Fibroblast of gingiva (primary cell): ENCODE data around the gene FCHSD2.
"Not testable (repeated sequence)": the region's sequence is repeated elsewhere in the genome, so short reads cannot be mapped to it uniquely, and the experiment has no call there.

Experiments
- DNase-seq: peaks from one replicate; pipeline ENCODE4 v3.0.0-alpha.2; 2011; ENCODE audit warnings: low read depth

FCHSD2 gene

DNA sequence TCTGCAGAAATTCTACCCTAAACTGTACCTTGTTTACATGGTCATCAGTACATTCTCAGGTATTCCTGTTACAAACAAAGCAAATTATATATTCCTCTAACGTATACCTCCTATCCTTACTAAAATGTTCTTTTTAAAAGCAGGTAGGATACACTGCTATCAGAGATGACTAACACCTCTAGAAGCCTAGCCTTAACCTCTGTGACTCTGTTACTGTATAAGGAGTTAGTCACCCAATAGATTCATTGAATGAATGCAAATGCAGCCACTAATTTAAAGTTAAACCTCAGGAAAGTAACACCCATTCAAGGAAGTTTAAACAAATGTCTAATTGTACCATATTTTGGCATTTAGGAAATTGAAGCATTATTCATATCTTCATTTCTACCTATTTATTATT, 82.2 kb downstream of the FCHSD2 start:
- no peak for DNase-seq

DNA sequence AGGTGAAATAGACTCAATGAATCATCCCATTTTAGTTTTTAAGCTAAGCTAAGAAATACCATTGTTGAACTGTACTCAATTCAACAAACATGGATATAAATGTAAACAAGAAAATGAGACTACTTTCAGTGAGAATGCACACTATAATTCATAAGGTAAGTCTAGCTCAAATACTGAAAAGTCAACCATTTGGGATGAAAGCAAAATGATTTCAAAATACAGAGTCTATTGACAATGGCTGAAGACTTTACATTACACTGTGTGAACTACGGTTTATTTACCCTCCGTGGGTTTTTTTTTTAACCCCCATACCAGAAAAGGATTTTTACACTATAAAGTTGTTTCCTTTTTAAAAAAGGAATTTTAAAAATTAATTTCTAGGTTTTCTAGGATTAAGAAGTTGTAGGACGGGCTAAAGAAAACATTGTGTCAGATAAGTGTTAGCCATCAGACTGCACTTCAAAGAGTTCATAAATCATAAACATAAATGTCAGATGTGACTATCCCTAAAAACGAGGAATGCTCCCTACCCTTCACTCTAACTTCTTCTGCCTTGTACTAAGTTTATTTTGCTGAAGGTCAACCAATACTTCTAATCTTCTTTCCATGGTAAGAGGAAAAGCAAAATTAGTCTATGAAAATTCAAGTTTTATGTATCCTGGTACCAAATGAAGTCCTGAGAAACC, 83.0 kb downstream of the FCHSD2 start:
- no peak for DNase-seq

DNA sequence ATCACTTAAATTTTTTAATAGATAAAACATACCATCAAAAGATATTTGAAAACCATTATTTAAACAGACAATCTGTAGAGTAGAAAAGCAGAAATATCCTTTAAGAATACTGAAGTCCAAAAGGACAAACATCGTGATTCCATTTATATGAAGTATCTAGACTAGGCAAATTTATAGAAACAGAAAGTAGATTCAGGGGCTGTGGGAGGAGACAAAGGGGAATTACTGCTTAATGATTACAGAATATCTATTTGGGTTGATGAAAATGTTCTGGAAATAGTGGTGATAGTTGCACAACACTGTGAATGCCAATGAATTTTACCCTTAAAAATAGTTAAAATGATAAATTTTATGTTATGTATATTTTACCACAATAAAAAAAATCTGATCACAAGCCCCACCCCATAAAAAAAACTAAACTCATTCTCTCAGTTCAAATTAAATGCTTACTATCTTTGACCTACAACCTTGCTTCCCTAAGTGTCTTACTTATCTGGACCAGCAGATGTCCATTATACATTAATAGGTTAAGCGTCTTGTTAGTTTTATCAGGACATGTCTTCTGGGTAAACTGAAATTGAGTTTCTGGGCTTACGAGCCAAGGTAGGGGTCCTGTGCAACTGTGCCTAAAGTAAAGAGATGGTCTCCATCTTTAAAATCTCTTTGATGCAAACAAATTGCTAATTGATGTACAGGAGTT, 86.3 kb downstream of the FCHSD2 start:
- no peak for DNase-seq

DNA sequence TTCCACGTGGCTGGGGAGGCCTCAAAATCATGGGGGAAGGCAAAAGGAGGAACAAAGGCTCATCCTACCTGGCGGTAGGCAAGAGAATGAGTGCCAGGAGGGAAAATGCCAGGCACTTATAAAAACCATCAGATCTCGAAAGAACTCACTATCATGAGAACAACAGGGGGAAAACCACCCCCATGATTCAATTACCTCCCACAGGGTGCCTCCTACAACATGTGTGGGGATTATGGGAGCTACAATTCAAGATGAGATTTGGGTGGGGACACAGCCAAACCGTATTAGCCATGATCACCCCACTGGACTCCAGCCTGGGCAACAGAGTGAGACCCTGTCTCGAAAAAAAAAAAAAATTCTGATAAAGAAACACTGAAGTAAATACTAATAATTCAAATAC, 87.1 kb downstream of the FCHSD2 start:
- no peak for DNase-seq

- no peak for DNase-seq
Observed at GRCh38 chr11:73053964-73054363, 88.2 kb downstream of the FCHSD2 start.

DNA sequence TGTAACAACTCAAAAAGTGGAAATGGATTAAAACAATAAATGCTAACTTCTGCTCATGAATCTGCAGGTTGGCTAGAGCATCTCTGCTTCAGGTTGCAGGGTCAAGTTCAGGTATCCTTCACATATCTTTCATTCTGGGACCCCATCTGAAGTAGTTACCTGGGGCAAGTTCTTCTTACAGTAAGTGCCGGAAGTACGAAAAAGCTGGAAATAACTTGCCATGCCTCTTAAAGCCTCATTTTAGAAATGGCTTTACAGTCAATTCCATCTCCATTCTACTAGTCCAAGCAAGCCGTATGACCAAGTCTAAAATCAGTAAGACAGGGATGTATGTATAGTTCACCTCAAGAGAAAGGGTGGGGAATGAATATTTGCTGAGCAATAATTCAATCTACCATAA, 93.7 kb downstream of the FCHSD2 start:
- DNase-seq: no peak

- DNase-seq: no peak
Observed at GRCh38 chr11:73047773-73048371, 94.2 kb downstream of the FCHSD2 start.

- DNase-seq: no peak
Observed at GRCh38 chr11:73040046-73040445, 102.1 kb downstream of the FCHSD2 start.

DNA sequence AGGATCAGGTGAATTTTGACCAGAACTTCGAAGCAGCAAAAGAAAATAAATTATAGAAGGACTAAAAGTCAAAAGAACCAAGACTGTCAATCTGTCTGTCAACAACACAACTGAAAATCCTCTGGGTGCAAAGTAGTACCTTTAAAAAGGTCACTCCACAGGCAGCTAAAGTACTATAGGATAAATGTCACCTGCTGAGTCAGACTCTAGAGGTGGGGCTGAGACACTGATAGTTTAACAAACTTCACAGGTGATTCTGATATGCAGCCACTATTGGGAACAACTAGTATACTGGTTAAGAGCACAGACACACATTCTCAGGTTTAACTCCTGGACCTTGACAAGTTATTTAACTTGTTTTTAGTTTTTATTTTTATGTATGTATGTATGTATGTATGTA, 107.3 kb downstream of the FCHSD2 start:
- DNase-seq: no peak

DNA sequence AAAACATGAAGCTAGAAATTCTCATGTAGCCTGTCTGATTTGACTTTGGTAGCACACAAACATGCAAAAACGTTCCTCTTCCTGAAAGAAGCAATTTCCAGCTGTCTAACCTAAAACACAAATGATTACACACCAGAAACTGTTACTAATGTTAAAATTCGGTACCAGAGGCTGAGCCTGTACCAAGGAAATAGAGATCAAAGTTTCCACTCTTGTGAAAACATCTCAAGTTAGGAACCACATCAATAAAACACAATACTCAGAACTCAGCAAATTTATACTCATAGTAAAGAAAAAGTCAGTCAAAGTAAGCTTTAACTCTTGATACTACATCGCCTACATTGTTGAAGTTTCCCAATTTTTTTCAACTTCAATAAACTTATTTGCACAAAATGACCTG, 107.8 kb downstream of the FCHSD2 start:
- DNase-seq: no peak

GRCh38 chr11:73030130-73030529, 112.0 kb downstream of the FCHSD2 start:
- no peak for DNase-seq

GRCh38 chr11:73029403-73029802, 112.7 kb downstream of the FCHSD2 start:
- no peak for DNase-seq

- no peak for DNase-seq
Observed at GRCh38 chr11:73028611-73029010, 113.5 kb downstream of the FCHSD2 start.

DNA sequence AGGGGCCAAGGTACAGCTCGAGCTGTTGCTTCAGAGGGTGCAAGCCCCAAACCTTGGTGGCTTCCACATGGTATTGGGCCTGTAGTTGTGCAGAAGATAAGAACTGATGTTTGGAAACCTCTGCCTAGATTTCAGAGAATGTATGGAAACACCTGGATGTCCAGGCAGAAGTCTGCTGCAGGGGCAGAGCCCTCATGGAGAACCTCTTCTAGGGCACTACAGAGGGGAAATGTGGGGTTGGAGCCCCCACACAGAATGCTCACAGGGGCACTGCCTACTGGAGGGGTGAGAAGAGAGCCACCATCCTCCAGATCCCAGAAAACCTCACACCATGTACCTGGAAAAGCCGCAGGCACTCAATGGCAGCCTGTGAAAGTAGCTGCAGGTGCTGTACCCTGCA, 114.3 kb downstream of the FCHSD2 start:
- not testable (repeated sequence) for DNase-seq

DNA sequence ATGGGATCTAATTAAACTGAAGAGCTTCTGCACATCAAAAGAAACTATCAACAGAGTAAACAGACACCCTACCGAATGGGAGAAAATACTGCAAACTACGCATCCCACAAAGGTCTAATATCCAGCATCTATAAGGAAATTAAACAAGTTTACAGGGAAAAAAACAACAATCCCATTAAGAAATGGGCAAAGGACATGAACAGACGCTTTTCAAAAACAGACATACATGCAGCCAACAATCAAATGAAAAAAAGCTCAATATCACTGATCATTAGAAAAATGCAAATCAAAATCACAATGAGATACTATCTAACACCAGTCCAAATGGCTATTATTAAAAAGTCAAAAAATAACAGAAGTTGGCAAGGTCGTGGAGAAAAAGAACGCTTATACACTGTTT, 117.5 kb downstream of the FCHSD2 start:
- no peak for DNase-seq

- DNase-seq: no peak
Observed at GRCh38 chr11:73019996-73020395, 122.1 kb downstream of the FCHSD2 start.

GRCh38 chr11:73019449-73019848, 122.7 kb downstream of the FCHSD2 start:
- DNase-seq: no peak

- DNase-seq: no peak
Observed at GRCh38 chr11:73018856-73019255, 123.3 kb downstream of the FCHSD2 start.

DNA sequence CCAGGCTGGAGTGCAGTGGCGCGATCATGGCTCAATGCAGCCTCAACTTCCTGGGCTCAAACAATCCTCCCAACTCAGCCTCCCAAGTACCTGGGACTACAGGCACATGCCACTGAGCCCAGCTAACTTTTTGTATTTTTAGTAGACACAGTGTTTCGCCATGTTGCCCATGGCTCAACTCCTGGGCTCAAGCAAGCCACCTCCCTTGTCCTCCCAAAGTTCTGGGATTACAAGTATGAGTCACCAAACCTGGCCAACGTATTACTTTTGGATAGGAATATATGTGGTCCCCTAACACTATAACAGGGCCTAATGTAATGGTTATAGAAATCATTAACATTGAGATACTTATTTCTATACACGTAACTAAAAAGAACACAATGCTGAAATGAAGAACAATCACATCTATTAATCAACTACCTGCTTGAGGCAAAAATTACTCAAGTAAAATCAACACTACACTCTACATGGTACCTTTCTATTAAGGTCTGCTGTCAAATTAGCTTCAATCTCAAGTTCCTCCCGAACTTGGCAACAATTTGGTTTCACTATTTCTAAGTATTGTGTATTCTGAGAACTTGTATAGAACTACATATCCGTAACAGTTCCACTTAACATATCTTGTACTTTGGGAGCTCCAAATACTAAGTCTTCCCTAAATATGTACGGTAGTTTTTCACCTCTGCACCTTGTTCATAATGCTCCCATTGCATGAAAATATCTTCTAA, 124.9 kb downstream of the FCHSD2 start:
- no peak for DNase-seq

DNA sequence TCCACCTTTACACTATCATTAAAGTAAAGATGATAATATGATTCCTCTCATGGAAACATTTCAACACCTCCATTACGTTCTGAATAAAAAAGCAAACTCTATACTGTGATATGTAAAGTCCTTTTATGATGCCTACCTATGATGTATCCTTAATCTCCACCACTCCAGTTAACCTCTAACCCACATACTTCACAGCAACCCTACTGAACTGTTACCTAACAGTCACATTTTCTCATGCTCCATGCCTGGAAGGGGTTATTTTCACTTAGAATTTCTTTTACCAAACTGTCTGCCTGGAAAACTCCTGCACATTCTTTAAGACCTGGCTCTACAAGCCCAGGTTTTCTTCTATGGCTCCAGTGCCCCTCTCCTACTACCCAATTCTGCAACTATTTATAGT, 129.1 kb downstream of the FCHSD2 start:
- no peak for DNase-seq

- peak; percentile 50 for DNase-seq
Observed at GRCh38 chr11:73012121-73012863, 129.8 kb downstream of the FCHSD2 start.
